WTC11 (cell line): Measurements from ENCODE around the gene IL21R. TPM values are rescaled to one million over a fixed set of nuclear protein-coding genes. Genes with fewer than 3 reads are reported as not detected.

Source experiments
- ATAC-seq: fragments of 200-7000 bp; cut with Tn5 transposase; 2 replicates; pipeline ENCODE4 v1.10.0; 2021; ENCODE audit warnings: mild to moderate bottlenecking, moderate library complexity
- CTCF ChIA-PET: fragments of 300-600 bp; sonication (Branson Sonifier 250); formaldehyde crosslinking; loops from one replicate; lab custom pipeline; 2021; ENCODE audit warnings: antibody characterized with exemption; lab: Charles Lee
- POLR2A ChIA-PET: fragments of 350-600 bp; sonication (Branson Sonifier 250); formaldehyde crosslinking; loops from one replicate; lab custom pipeline; 2021; ENCODE audit warnings: antibody characterized with exemption; lab: Charles Lee
- DNase-seq: peaks from one replicate; pipeline ENCODE4 v3.0.0; 2021; ENCODE audit warnings: low spot score
- H3K27ac Mint-ChIP-seq: 2 replicates; pipeline ENCODE4 v1.8.0; 2021; ENCODE audit warnings: mixed read lengths
- H3K27me3 Mint-ChIP-seq: 2 replicates; pipeline ENCODE4 v1.8.0; 2021; ENCODE audit warnings: low read depth, mild to moderate bottlenecking, moderate library complexity, mixed read lengths
- H3K36me3 Mint-ChIP-seq: 2 replicates; pipeline ENCODE4 v1.8.0; 2021; ENCODE audit warnings: mixed read lengths
- H3K4me1 Mint-ChIP-seq: 2 replicates; pipeline ENCODE4 v1.8.0; 2022; ENCODE audit warnings: mixed read lengths
- H3K4me3 Mint-ChIP-seq: 2 replicates; pipeline ENCODE4 v1.8.0; 2021; ENCODE audit warnings: mild to moderate bottlenecking, moderate library complexity, mixed read lengths
- H3K9me3 Mint-ChIP-seq: 2 replicates; pipeline ENCODE4 v1.8.0; 2021; ENCODE audit warnings: mixed read lengths
- KAT7 ChIP-seq: sonication (generic); formaldehyde crosslinking; IDR thresholded peaks from 2 replicates; pipeline ENCODE4 v1.8.1; 2023; ENCODE audit warnings: missing genetic modification reagents, mild to moderate bottlenecking, borderline replicate concordance
- MYBL2 ChIP-seq: sonication (generic); formaldehyde crosslinking; IDR thresholded peaks from 2 replicates; pipeline ENCODE4 v1.8.1; 2023; ENCODE audit warnings: mild to moderate bottlenecking, moderate library complexity, missing genetic modification reagents
- NR2C2 ChIP-seq: sonication (generic); formaldehyde crosslinking; IDR thresholded peaks from 2 replicates; pipeline ENCODE4 v1.8.0; 2022; ENCODE audit warnings: mild to moderate bottlenecking, missing genetic modification reagents
- NR3C1 ChIP-seq: sonication (generic); formaldehyde crosslinking; conservative IDR thresholded peaks from 2 replicates; pipeline ENCODE4 v1.8.1; 2023; ENCODE audit warnings: low read depth, mild to moderate bottlenecking, missing genetic modification reagents
- OVOL2 ChIP-seq: fragments of 250-450 bp; sonication (Bioruptor Pico); IDR thresholded peaks from 2 replicates; pipeline ENCODE4 v1.9.0; 2021; ENCODE audit warnings: mild to moderate bottlenecking, borderline replicate concordance
- ZNF396 ChIP-seq: fragments of 250-450 bp; sonication (Bioruptor Pico); IDR thresholded peaks from 2 replicates; pipeline ENCODE4 v1.8.0; 2021; ENCODE audit warnings: mild to moderate bottlenecking, moderate library complexity, borderline replicate concordance
- total RNA-seq: library from RNA; stranded (reverse); gene quantifications from 3 replicates; pipeline ENCODE4 v1.2.3, GENCODE V29; 2021
- TF ChIP-seq, protein P1 (sequence below): sonication (generic); formaldehyde crosslinking; IDR thresholded peaks from 2 replicates; pipeline ENCODE4 v1.8.1; 2023; ENCODE audit warnings: mild to moderate bottlenecking, missing genetic modification reagents
- TF ChIP-seq, protein P2 (sequence below): fragments of 250-450 bp; sonication (Bioruptor Pico); IDR thresholded peaks from 2 replicates; pipeline ENCODE4 v1.9.0; 2021; ENCODE audit warnings: mild to moderate bottlenecking, borderline replicate concordance
- TF ChIP-seq, protein P3 (sequence below): sonication (generic); formaldehyde crosslinking; IDR thresholded peaks from 2 replicates; pipeline ENCODE4 v1.8.0; 2022; ENCODE audit warnings: mild to moderate bottlenecking, missing genetic modification reagents
- TF ChIP-seq, protein P4 (sequence below): fragments of 250-450 bp; sonication (Bioruptor Pico); IDR thresholded peaks from 2 replicates; pipeline ENCODE4 v2.1.2; 2022; ENCODE audit warnings: mild to moderate bottlenecking, moderate library complexity
- TF ChIP-seq, protein P5 (sequence below): sonication (generic); formaldehyde crosslinking; IDR thresholded peaks from 2 replicates; pipeline ENCODE4 v1.8.0; 2023; ENCODE audit warnings: missing genetic modification reagents, mild to moderate bottlenecking, borderline replicate concordance
- TF ChIP-seq, protein P6 (sequence below): fragments of 250-450 bp; sonication (Bioruptor Pico); conservative IDR thresholded peaks from 2 replicates; pipeline ENCODE4 v1.9.0; 2021; ENCODE audit warnings: mild to moderate bottlenecking
- TF ChIP-seq, protein P7 (sequence below): sonication (generic); formaldehyde crosslinking; IDR thresholded peaks from 2 replicates; pipeline ENCODE4 v1.8.0; 2023; ENCODE audit warnings: mild to moderate bottlenecking, missing genetic modification reagents

The IL21R gene
- total RNA-seq, 1 experiment from 2014 or later: 0.70 TPM

DNA sequence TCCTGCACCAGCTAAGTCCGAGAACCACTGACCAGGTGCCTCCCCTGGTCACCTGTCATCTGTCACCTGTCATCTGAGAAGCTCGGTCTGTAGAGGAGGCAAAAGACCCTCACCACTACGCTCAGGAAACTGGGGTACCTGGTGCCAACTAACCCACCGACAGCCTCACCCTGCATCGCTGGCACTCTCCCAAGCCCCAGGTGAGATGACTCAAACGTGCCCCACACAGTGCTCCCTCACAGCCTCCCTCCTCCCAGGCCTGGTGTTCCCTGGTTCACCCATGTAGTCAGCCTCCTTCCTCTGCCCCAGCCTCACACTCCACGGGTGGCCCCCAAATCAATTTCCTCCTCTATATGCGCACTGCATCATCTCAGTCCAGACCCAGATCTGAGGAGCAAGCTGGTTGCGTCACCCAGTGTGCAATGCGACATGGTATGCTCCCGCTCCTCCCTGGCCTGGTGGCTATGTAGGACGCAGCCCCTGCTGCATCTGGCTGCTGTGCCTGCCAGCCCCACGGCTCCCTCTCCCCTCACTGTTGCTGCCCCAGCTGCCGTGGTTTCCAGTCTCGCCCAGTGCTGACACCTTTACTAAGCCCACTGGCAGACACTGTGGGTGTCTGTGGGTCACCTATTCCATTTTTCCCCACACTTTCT lies 79.4 kb downstream of the IL21R start:
- CTCF ChIA-PET: no interaction called here
- Mint-ChIP-seq H3K27ac (no peak overlapping the region), H3K4me1 (no peaks in the 10 kb centered on the region), H3K9me3 (no peaks in the 10 kb centered on the region), H3K36me3 (peaks cover 75% of the 10 kb centered on the region), H3K27me3 (no peaks in the 10 kb centered on the region), H3K4me3 (no peak overlapping the region)
- POLR2A ChIA-PET: interaction anchor here (0.6 kb wide), 1 partner anchor 12 kb away, joined by 3 read pairs; no protein-coding TSS in a partner anchor
- DNase-seq (no peak), ATAC-seq (no peak)
- TF ChIP-seq, protein P1, sequence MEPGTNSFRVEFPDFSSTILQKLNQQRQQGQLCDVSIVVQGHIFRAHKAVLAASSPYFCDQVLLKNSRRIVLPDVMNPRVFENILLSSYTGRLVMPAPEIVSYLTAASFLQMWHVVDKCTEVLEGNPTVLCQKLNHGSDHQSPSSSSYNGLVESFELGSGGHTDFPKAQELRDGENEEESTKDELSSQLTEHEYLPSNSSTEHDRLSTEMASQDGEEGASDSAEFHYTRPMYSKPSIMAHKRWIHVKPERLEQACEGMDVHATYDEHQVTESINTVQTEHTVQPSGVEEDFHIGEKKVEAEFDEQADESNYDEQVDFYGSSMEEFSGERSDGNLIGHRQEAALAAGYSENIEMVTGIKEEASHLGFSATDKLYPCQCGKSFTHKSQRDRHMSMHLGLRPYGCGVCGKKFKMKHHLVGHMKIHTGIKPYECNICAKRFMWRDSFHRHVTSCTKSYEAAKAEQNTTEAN (CRISPR knock-in tag): no peak
- TF ChIP-seq, protein P2, sequence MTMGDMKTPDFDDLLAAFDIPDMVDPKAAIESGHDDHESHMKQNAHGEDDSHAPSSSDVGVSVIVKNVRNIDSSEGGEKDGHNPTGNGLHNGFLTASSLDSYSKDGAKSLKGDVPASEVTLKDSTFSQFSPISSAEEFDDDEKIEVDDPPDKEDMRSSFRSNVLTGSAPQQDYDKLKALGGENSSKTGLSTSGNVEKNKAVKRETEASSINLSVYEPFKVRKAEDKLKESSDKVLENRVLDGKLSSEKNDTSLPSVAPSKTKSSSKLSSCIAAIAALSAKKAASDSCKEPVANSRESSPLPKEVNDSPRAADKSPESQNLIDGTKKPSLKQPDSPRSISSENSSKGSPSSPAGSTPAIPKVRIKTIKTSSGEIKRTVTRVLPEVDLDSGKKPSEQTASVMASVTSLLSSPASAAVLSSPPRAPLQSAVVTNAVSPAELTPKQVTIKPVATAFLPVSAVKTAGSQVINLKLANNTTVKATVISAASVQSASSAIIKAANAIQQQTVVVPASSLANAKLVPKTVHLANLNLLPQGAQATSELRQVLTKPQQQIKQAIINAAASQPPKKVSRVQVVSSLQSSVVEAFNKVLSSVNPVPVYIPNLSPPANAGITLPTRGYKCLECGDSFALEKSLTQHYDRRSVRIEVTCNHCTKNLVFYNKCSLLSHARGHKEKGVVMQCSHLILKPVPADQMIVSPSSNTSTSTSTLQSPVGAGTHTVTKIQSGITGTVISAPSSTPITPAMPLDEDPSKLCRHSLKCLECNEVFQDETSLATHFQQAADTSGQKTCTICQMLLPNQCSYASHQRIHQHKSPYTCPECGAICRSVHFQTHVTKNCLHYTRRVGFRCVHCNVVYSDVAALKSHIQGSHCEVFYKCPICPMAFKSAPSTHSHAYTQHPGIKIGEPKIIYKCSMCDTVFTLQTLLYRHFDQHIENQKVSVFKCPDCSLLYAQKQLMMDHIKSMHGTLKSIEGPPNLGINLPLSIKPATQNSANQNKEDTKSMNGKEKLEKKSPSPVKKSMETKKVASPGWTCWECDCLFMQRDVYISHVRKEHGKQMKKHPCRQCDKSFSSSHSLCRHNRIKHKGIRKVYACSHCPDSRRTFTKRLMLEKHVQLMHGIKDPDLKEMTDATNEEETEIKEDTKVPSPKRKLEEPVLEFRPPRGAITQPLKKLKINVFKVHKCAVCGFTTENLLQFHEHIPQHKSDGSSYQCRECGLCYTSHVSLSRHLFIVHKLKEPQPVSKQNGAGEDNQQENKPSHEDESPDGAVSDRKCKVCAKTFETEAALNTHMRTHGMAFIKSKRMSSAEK: no peak
- TF ChIP-seq KAT7 (CRISPR knock-in tag) (no peak), MYBL2 (CRISPR knock-in tag) (no peak), NR2C2 (CRISPR knock-in tag) (no peak), NR3C1 (CRISPR knock-in tag) (no peak), OVOL2 (CRISPR knock-in tag) (no peak)
- TF ChIP-seq, protein P3, sequence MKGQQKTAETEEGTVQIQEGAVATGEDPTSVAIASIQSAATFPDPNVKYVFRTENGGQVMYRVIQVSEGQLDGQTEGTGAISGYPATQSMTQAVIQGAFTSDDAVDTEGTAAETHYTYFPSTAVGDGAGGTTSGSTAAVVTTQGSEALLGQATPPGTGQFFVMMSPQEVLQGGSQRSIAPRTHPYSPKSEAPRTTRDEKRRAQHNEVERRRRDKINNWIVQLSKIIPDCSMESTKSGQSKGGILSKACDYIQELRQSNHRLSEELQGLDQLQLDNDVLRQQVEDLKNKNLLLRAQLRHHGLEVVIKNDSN (CRISPR knock-in tag): no peak
- TF ChIP-seq, protein P4, sequence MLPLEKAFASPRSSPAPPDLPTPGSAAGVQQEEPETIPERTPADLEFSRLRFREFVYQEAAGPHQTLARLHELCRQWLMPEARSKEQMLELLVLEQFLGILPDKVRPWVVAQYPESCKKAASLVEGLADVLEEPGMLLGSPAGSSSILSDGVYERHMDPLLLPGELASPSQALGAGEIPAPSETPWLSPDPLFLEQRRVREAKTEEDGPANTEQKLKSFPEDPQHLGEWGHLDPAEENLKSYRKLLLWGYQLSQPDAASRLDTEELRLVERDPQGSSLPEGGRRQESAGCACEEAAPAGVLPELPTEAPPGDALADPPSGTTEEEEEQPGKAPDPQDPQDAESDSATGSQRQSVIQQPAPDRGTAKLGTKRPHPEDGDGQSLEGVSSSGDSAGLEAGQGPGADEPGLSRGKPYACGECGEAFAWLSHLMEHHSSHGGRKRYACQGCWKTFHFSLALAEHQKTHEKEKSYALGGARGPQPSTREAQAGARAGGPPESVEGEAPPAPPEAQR (CRISPR knock-in tag): no peak
- TF ChIP-seq, protein P5, sequence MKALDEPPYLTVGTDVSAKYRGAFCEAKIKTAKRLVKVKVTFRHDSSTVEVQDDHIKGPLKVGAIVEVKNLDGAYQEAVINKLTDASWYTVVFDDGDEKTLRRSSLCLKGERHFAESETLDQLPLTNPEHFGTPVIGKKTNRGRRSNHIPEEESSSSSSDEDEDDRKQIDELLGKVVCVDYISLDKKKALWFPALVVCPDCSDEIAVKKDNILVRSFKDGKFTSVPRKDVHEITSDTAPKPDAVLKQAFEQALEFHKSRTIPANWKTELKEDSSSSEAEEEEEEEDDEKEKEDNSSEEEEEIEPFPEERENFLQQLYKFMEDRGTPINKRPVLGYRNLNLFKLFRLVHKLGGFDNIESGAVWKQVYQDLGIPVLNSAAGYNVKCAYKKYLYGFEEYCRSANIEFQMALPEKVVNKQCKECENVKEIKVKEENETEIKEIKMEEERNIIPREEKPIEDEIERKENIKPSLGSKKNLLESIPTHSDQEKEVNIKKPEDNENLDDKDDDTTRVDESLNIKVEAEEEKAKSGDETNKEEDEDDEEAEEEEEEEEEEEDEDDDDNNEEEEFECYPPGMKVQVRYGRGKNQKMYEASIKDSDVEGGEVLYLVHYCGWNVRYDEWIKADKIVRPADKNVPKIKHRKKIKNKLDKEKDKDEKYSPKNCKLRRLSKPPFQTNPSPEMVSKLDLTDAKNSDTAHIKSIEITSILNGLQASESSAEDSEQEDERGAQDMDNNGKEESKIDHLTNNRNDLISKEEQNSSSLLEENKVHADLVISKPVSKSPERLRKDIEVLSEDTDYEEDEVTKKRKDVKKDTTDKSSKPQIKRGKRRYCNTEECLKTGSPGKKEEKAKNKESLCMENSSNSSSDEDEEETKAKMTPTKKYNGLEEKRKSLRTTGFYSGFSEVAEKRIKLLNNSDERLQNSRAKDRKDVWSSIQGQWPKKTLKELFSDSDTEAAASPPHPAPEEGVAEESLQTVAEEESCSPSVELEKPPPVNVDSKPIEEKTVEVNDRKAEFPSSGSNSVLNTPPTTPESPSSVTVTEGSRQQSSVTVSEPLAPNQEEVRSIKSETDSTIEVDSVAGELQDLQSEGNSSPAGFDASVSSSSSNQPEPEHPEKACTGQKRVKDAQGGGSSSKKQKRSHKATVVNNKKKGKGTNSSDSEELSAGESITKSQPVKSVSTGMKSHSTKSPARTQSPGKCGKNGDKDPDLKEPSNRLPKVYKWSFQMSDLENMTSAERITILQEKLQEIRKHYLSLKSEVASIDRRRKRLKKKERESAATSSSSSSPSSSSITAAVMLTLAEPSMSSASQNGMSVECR (CRISPR knock-in tag): no peak

DNA sequence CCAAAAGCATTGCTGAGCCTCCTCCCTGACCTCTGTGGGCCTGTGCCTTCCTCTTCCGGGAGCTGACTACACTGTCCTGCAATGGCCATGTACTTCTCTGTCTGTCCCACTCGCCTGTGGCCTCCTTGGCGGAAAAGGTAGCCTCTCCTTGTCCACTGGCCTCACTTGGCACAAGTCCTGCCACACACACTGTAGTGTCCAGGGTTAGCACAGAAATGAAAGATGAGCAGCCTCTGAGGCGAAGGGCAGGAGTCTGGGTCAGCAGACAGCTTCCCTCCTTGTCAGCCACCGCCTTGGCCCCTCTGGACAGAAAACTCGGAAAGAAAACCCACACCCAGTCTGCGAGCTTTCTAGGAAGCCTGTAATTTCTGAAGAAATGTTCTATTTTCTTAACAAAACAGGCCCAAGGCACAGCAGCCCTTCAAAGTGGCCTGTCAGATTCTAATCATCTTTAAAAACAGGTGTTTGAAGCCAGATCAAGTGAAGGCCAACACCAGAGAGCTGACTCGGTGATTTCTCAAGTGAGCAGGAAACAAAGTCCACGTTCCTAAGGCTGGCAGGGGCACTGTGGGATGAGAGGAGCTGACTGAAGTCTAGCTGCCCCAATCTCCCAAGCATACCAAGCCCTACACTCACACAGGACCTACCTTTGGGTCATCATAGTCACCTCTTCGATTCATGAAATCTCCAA lies 80.6 kb downstream of the IL21R start:
- CTCF ChIA-PET: no interaction called here
- Mint-ChIP-seq H3K4me3 (no peak overlapping the region), H3K36me3 (peaks cover 70% of the 10 kb centered on the region), H3K4me1 (no peaks in the 10 kb centered on the region), H3K27me3 (no peaks in the 10 kb centered on the region), H3K27ac (no peak overlapping the region), H3K9me3 (no peaks in the 10 kb centered on the region)
- no peak for DNase-seq
- POLR2A ChIA-PET: no interaction called here
- no peak for ATAC-seq
- TF ChIP-seq, protein P6, sequence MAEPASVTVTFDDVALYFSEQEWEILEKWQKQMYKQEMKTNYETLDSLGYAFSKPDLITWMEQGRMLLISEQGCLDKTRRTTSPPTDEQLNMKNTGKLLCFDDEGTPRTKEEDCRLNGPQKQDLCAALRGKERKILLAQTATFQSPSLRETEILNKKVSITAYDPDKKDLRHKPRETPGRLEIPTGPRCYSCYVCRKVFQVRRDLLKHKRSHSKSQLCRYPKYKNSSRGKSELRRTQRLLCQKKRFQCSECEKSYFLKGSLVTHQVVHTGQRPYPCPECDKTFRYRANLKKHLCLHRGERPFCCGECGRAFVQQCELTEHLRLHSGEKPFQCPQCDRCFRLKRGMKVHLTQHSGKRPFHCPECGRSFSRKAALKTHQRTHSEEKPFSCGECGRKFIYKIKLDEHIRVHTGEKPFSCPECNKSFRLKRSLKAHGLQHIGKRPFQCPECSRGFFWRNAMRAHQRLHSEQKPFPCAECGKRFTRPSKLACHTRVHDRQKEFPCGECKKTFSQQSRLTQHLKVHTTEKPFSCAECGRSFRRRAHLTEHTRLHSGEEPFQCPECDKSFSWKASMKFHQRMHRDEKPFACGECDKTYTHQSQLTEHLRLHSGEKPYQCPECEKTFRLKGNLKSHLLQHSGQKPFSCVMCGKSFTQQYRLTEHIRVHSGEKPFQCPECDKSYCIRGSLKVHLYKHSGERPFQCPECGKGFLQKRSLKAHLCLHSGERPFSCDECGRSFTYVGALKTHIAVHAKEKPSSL (CRISPR knock-in tag): no peak
- no peak for TF ChIP-seq ZNF396 (CRISPR knock-in tag)
- TF ChIP-seq, protein P7, sequence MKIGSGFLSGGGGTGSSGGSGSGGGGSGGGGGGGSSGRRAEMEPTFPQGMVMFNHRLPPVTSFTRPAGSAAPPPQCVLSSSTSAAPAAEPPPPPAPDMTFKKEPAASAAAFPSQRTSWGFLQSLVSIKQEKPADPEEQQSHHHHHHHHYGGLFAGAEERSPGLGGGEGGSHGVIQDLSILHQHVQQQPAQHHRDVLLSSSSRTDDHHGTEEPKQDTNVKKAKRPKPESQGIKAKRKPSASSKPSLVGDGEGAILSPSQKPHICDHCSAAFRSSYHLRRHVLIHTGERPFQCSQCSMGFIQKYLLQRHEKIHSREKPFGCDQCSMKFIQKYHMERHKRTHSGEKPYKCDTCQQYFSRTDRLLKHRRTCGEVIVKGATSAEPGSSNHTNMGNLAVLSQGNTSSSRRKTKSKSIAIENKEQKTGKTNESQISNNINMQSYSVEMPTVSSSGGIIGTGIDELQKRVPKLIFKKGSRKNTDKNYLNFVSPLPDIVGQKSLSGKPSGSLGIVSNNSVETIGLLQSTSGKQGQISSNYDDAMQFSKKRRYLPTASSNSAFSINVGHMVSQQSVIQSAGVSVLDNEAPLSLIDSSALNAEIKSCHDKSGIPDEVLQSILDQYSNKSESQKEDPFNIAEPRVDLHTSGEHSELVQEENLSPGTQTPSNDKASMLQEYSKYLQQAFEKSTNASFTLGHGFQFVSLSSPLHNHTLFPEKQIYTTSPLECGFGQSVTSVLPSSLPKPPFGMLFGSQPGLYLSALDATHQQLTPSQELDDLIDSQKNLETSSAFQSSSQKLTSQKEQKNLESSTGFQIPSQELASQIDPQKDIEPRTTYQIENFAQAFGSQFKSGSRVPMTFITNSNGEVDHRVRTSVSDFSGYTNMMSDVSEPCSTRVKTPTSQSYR (CRISPR knock-in tag): no peak
